ENCODE measurements around the gene TSPAN13.

The TSPAN13 gene

GRCh38 chr7:16753102-16753931 is at the start of gene TSPAN13:
Gene TSPAN13, plus strand, starts transcription at chr7:16753755. Its CDS starts 213 bp downstream, at chr7:16753968.
- DNase-seq (ENCODE audit: low read depth) = no peak

GRCh38 chr7:16708511-16708910 is 45.0 kb upstream of the TSPAN13 start:
- peak; percentile 35 for DNase-seq (ENCODE audit: low read depth)

- peak; percentile 72 for DNase-seq (ENCODE audit: low read depth)
Measured at GRCh38 chr7:16708980-16709379, 44.6 kb upstream of the TSPAN13 start.

GRCh38 chr7:16710651-16711050 is 42.9 kb upstream of the TSPAN13 start:
- DNase-seq (ENCODE audit: low read depth) = no peak

GRCh38 chr7:16711730-16712129 is 41.8 kb upstream of the TSPAN13 start:
- DNase-seq (ENCODE audit: low read depth) = peak; percentile 2

DNA sequence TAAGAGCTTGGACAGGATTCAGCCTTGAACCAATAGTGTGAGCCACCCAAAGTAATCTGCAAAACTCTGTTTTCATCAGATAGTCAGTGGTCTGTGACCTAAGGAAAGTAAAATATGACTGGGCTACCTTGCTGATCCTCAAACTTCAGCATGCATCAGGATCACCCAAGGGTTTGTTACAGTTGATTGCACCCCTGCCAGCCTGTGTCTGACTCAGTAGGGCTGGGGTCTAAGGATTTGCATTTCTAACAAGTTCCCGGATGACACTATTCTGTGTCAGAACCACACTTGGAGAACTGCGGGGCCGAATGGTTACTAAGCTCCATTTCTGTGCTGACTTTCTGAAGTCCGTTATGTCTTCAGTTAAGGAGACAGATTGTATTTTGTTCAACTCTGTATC is 40.6 kb upstream of the TSPAN13 start:
- no peak for DNase-seq (ENCODE audit: low read depth)

- DNase-seq (ENCODE audit: low read depth) = no peak
Measured at GRCh38 chr7:16715928-16716327, 37.6 kb upstream of the TSPAN13 start.

DNA sequence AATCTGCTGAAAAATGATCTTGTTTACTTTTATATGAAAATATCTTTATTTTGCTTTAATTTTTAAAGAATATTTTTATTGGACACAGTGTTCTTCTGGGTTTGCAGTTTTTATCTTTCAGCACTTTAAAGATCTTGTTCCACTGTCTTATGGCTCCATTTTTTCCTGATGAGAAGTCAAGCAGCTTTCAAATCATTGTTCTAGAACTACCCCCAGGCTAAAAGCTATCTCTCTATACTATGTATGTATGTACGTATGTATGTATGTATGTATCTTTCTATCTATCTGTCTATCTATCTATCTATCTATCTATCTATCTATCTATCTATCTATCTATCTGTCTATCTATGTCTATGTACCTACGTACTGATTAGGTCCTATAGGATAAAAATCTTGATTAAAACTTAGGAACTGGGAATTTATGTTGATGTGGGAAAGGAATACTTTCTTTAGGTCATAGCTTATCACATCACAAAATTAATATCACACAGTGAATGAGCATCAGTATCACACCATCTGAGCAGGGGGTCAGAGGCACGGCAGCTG is 35.4 kb upstream of the TSPAN13 start:
- no peak for DNase-seq (ENCODE audit: low read depth)

DNA sequence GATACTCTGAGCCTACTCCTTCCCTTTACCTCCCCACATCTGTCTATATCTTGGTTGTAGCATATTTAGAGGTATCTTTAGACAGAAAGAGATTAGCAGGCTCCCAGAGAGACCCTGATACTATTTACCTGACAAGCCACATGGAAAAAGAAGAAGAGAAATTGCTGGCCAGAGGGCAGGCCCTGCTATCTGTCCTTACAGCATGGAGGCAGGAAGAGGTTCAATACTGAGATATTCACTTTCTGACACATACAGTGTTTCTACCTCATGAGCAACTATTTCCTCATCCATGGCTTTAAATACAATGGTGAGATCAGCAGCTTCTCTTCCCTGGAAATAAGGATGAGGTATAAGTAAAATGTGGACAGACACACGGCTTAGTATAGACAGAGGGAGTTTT is 33.9 kb upstream of the TSPAN13 start:
- DNase-seq (ENCODE audit: low read depth) = no peak

DNA sequence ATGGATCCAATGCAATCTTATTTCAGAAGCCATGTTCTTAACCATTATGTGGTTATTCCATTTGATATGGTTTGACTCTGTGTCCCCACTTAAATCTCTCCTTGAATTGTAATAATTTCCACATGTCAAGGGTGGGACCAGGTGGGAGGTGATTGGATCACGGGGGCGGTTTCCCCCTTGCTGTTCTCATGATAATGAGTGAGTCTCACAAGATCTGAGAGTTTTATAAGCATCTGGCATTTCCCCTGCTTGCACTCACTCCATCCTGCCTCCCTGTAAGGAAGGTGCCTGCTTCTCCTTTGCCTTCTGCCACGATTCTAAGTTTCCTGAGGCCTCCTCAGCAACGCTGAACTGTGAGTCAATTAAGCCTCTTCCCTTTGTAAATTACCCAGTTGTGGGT is 32.0 kb upstream of the TSPAN13 start:
- DNase-seq (ENCODE audit: low read depth) = no peak

GRCh38 chr7:16724344-16724743 is 29.2 kb upstream of the TSPAN13 start:
- no peak for DNase-seq (ENCODE audit: low read depth)

DNA sequence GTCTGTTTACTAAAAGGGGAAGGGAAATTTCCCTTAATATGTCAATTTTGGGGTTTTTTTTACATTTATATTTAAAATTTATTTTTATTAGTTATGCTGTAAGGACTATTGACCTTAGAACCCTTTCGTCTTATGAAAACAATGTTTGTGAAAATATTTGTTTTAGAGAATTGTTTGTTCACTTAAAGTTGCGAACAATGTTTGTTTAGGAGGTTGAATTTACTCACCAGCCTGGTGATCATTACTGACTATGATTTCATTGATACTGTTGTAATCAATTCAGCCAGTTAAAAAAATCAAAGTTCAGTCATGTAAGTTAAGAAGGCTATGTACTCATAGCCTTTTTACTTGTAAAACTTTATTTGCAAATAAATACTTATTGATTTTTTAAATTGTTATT is 27.4 kb upstream of the TSPAN13 start:
- DNase-seq (ENCODE audit: low read depth) = no peak

GRCh38 chr7:16727736-16728135 is 25.8 kb upstream of the TSPAN13 start:
- no peak for DNase-seq (ENCODE audit: low read depth)

- DNase-seq (ENCODE audit: low read depth) = no peak
Measured at GRCh38 chr7:16728811-16729210, 24.7 kb upstream of the TSPAN13 start.

DNA sequence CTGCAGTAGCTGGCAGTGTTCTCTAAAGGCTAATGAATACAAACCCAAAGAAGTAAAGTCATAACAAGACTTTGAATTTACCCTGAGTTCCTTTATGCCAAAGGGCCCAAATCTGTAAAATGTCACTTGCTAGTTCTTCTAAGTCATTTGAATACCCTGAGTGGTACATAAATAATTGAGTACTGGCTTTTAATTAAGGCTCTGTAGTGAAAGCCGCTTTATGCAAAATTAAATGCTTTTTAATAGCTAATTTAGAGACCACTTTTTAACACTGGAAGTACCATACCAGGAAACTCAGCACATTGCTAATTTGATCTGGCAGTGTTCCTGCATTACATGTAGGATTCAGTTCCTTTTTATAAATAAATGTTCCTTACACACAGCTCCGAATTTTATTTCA is 24.0 kb upstream of the TSPAN13 start:
- DNase-seq (ENCODE audit: low read depth) = no peak

DNA sequence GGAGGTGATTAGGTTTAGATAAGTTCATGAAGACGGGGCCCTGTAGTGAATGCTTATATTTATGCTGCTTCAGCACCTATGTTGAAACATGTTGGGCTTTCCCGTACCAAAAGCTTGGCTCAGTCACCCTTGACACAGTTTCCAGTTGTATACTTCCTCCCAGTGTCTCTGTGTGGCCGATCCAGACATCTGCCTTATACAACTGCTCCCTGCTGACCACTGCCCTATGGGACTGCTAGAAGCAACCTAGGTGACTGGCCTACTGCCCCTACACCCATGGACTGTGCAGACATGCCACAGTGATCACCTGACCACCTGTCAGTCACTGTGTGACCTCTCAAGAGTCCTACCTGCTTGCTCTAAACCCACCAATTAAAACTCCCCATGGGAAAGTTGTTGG is 22.6 kb upstream of the TSPAN13 start:
- no peak for DNase-seq (ENCODE audit: low read depth)

DNA sequence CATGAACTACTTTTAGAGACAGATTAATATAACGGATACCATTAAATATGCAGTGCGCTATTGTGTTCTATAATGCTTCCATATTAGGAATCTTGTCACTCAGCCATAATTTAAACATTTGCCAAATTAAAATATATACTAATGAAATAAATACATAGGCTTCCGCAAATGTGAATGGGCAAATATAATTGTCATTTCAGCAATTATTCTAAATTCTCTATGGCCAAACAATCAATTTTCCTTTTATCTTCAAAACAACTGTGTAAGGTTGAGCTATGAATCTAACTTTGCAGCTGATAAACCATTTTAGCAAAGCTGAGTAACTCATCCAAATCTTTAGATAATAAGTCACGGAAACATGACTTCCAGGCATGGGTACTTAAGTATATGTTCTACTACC is 20.7 kb upstream of the TSPAN13 start:
- DNase-seq (ENCODE audit: low read depth) = no peak

GRCh38 chr7:16734148-16734726 is 19.3 kb upstream of the TSPAN13 start:
- DNase-seq (ENCODE audit: low read depth) = peak; percentile 10

DNA sequence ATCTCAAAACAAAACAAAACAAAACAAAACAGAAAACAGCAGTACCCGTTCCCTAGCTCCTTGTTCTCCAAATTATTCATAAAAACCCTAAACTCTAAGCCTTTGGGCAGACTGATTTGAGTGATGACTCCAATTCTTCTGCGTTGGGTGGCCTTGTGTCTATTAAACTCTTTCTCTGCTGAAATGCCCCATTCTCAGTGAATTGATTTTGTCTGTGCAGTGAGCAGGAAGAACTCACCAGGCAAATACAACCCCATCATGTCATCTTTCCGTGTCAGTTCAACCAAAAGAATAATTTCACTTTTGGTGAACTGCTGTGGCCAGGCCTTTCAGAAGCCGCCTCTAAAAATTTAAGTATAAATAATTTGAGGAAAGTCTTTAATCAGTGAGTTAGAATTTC is 18.5 kb upstream of the TSPAN13 start:
- no peak for DNase-seq (ENCODE audit: low read depth)

GRCh38 chr7:16738011-16738688 is 15.4 kb upstream of the TSPAN13 start:
- DNase-seq (ENCODE audit: low read depth) = no peak

- DNase-seq (ENCODE audit: low read depth) = peak; percentile 83
Measured at GRCh38 chr7:16739863-16740622, 13.5 kb upstream of the TSPAN13 start.

- DNase-seq (ENCODE audit: low read depth) = no peak
Measured at GRCh38 chr7:16740623-16740953, 13.0 kb upstream of the TSPAN13 start.

All from fibroblast of gingiva (primary cell).